Measurements from ENCODE around the gene SLC35D2.

GRCh38 chr9:96394832-96395496 lies 11.5 kb upstream of the SLC35D2 start:
- TF ChIP-seq CTCF (conservative IDR thresholded peaks at IDR 0.05; ENCODE audit: low read length) (no peak), EZH2phosphoT487 (IDR thresholded peaks at IDR 0.05; ENCODE audit: borderline replicate concordance, low read depth, low read length) (no peak)
